Omental fat pad (tissue), 4 donors: ENCODE measurements around the gene NCOA1. TPM values are rescaled to one million over a fixed set of nuclear protein-coding genes. Genes with fewer than 3 reads are reported as not detected.

Source experiments
- ATAC-seq: fragments of 150-250 bp; one replicate; pipeline ENCODE4 v1.9.1; 2016; ENCODE audit warnings: mild to moderate bottlenecking, moderate library complexity; ENCODE audit not compliant: low FRiP score
- DNase-seq: peaks from one replicate; pipeline ENCODE4 v3.0.0-alpha.2; 2019; ENCODE audit warnings: low spot score
- total RNA-seq, 4 donors: library from RNA; depleted of rRNA; stranded (reverse); fragments of >200 nt; gene quantifications; one replicate each; pipeline ENCODE4 v1.1.0, GENCODE V29; 2016
- TF ChIP-seq, protein P1 (sequence below), 3 donors: fragments of 450-650 bp; IDR thresholded peaks; one replicate each; pipeline ENCODE4 v1.5.1; 2016 to 2017; ENCODE audit warnings: antibody characterized with exemption in 3 of 3, mild to moderate bottlenecking in 3 of 3, moderate library complexity in 2 of 3

NCOA1 gene
- total RNA-seq, 4 donors from 2014 or later: 46.8 to 80.1 (median 50.1) TPM

DNA sequence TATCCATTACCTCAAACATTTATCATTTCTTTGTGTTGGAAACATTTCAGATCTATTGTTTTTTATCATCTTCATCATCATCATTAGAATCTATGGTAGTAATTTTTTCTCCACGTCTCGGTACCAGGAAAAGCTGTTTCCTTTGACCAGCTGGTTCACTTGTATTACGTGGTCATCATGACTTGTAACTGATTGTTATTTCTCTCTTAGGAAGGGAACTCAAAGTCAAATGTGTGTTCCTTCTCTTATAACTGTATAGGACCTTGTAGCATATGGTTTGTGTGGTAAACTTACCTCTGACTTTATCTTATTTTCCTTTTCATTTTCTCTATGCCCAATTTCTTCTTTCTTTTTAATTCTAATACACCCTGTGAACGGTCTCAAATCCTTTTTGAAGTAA lies 16.5 kb downstream of the NCOA1 start:
- DNase-seq (no peak), ATAC-seq (no peak)
- TF ChIP-seq, protein P1, sequence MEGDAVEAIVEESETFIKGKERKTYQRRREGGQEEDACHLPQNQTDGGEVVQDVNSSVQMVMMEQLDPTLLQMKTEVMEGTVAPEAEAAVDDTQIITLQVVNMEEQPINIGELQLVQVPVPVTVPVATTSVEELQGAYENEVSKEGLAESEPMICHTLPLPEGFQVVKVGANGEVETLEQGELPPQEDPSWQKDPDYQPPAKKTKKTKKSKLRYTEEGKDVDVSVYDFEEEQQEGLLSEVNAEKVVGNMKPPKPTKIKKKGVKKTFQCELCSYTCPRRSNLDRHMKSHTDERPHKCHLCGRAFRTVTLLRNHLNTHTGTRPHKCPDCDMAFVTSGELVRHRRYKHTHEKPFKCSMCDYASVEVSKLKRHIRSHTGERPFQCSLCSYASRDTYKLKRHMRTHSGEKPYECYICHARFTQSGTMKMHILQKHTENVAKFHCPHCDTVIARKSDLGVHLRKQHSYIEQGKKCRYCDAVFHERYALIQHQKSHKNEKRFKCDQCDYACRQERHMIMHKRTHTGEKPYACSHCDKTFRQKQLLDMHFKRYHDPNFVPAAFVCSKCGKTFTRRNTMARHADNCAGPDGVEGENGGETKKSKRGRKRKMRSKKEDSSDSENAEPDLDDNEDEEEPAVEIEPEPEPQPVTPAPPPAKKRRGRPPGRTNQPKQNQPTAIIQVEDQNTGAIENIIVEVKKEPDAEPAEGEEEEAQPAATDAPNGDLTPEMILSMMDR (IDR thresholded peaks at IDR 0.05): no peak

DNA sequence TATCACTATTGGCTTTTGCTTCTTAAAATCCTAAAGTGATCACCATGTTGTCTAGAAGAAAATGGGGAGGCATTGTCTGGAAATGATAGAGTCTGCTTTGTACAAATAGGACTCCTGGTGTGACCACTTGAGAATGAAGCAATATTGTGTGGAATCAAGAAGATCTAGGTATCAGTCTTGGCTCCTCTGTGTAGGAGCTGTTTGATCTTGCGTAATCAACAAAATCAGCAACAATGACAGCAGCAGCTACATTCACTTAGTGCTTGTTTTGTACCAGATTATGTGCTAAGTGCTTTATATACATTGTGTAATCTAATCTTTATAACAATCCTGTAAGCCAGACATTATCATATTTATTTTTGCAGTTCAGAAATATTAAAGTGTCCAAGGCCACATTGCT lies 17.8 kb downstream of the NCOA1 start:
- TF ChIP-seq, protein P1 (IDR thresholded peaks at IDR 0.05): no peak
- DNase-seq (no peak), ATAC-seq (no peak)

DNA sequence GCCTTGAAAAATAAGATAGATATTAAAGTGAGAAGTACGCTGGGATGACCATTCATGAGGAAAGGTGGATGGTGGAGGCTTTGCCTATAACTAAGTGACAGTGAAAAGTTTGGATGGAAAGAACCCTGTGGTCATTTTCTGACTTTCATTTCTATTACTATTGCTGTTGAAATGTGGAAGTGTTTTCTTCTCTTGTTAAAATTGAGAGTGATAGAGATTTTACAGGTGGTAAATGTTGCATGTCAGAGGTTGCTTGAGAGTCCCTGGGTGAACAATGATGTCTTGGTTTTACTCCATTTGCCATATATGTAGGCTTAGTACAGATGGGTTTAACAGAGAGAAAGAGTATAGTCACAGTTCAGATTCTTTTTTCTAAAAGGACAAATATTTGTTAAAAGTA lies 18.4 kb downstream of the NCOA1 start:
- TF ChIP-seq, protein P1 (IDR thresholded peaks at IDR 0.05): no peak
- DNase-seq (no peak), ATAC-seq (no peak)

DNA sequence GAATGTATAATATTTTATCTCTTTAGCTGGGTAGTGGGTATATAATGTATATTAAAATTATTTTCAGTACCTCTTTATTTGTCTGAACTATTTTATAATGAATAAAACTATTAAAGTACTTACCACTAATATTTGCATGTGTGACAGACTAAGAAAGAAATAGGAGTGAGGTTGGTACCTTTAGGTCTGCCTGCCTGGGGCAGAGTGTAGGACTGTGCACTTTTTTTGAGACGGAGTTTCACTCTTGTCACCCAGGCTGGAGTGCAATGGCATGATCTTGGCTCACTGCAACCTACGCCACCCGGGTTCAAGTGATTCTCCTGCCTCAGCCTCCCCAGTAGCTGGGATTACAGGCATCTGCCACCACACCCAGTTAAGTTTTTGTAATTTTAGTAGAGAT lies 18.8 kb downstream of the NCOA1 start:
- no peak for ATAC-seq
- no peak for DNase-seq
- TF ChIP-seq, protein P1 (IDR thresholded peaks at IDR 0.05): no peak

DNA sequence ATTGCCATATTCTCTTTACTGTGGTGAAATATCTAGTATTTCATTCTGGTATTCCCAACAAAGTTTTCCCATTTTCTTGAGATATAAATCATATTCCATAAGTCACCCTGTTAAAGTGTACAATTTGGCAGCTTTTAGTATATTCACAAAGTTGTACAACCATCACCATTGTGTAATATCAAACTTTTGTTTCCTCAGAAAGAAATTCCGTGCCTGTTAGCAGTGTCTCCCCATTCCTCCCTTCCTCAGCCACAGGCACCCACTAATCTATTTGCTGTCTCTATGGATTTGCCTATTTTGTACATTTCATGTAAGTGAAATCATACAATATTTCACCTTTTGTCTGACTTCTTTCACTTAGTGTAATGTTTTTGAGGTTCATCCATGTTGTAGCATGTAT lies 19.7 kb downstream of the NCOA1 start:
- TF ChIP-seq, protein P1 (IDR thresholded peaks at IDR 0.05): no peak
- ATAC-seq: no peak
- DNase-seq: no peak

DNA sequence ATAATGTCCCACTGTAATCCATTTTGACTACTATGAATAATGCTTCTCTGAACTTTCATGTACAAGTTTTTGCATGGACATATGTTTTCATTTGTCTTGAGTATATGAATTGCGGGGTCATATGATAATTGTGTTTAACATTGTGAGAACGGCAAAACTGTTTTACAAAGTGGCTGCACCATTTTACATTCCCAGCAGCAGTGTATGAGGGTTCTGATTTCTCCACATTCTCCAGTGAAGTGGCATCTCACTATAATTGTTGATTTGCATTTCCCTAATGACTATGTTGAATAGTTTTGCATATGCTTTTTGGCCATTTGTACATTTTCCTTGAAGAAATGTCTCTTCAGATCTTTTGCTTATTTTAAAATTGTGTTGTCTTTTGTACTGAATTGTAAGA lies 20.1 kb downstream of the NCOA1 start:
- ATAC-seq (no peak), DNase-seq (no peak)
- TF ChIP-seq, protein P1 (IDR thresholded peaks at IDR 0.05): no peak

DNA sequence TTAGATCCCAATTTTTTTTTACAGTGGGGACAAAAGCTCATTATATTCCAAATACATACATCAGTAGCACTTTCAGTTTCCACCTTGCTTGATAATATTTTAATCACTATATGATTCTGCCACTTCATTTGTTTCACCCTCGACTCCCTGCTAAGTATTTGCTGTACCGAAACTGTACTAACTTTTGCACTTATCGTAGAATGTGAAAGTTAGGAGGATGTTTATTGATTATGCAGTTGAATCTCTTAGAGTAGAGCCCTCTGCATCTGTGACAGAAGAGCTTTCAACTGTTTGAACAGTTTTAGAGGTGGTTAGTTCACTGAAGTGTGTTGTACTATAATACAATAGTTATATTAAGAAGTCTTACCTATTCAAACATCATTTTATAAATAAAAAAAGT lies 20.8 kb downstream of the NCOA1 start:
- no peak for ATAC-seq

More for the DNA sequence above, 20.8 kb downstream of the NCOA1 start:
- no peak for DNase-seq
- TF ChIP-seq, protein P1 (IDR thresholded peaks at IDR 0.05): no peak
